ENCODE results near the gene PDE6B.

GRCh38 chr4:714087-714486 lies 88.7 kb downstream of the PDE6B start:
- TF ChIP-seq, protein P1, sequence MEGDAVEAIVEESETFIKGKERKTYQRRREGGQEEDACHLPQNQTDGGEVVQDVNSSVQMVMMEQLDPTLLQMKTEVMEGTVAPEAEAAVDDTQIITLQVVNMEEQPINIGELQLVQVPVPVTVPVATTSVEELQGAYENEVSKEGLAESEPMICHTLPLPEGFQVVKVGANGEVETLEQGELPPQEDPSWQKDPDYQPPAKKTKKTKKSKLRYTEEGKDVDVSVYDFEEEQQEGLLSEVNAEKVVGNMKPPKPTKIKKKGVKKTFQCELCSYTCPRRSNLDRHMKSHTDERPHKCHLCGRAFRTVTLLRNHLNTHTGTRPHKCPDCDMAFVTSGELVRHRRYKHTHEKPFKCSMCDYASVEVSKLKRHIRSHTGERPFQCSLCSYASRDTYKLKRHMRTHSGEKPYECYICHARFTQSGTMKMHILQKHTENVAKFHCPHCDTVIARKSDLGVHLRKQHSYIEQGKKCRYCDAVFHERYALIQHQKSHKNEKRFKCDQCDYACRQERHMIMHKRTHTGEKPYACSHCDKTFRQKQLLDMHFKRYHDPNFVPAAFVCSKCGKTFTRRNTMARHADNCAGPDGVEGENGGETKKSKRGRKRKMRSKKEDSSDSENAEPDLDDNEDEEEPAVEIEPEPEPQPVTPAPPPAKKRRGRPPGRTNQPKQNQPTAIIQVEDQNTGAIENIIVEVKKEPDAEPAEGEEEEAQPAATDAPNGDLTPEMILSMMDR (conservative IDR thresholded peaks at IDR 0.05 in 1 of 2, IDR thresholded peaks at IDR 0.05 in 1 of 2; ENCODE audit: extremely low read depth in 1 of 2, insufficient read depth in 1 of 2, low read depth in 1 of 2, low read length in 2 of 2): no peak
- TF ChIP-seq EZH2 (IDR thresholded peaks at IDR 0.05; ENCODE audit: borderline replicate concordance, low read length): no peak
